ENCODE results near the gene SMPD1. TPM values are rescaled to one million over a fixed set of nuclear protein-coding genes. Genes with fewer than 3 reads are reported as not detected.

Gene SMPD1
- 8.9 to 11.8 TPM (median 10.5 TPM) in 5 replicates for total RNA-seq (2022; extraction: Qiagen RNA extraction)

GRCh38 chr11:6389905-6390717 lies at the start of gene SMPD1:
Gene SMPD1 (plus strand): TSS chr11:6390474. CDS start chr11:6390599, 125 bp downstream.

GRCh38 chr11:6419009-6419631 lies 28.8 kb downstream of the SMPD1 start, which contains the start of gene APBB1:
Gene APBB1 (minus strand): TSS chr11:6419094. CDS start chr11:6411347, 7,747 bp downstream.

GRCh38 chr11:6440906-6441358 lies 50.7 kb downstream of the SMPD1 start, which contains the start of gene HPX:
Gene HPX (minus strand): TSS chr11:6440987. CDS start chr11:6440963, 24 bp downstream.

Other genes with a start within 250 kb of the SMPD1 start
- gene OR52B2, start 220.1 kb upstream of the SMPD1 start, total RNA-seq (2022; extraction: Qiagen RNA extraction): not detected in 5 replicates
- gene OR52W1, start 191.2 kb upstream of the SMPD1 start, total RNA-seq (2022; extraction: Qiagen RNA extraction): not detected in 5 replicates
- not detected in 5 replicates for gene C11orf42, start 184.9 kb upstream of the SMPD1 start, total RNA-seq (2022; extraction: Qiagen RNA extraction)
- 11.6 to 19.5 TPM (median 16.9 TPM) in 5 replicates for gene FHIP1B, start 155.8 kb upstream of the SMPD1 start, total RNA-seq (2022; extraction: Qiagen RNA extraction)
- gene CNGA4, start 151.4 kb upstream of the SMPD1 start, total RNA-seq (2022; extraction: Qiagen RNA extraction): 0.03 to 0.08 TPM (median 0.06 TPM) in 3 of 5 replicates, not detected in the others
- gene CCKBR, start 130.6 kb upstream of the SMPD1 start, total RNA-seq (2022; extraction: Qiagen RNA extraction): not detected in 5 replicates
- gene CAVIN3, start 70.0 kb upstream of the SMPD1 start, total RNA-seq (2022; extraction: Qiagen RNA extraction): 25.5 to 34.4 TPM (median 26.7 TPM) in 5 replicates
- gene APBB1, start 28.6 kb downstream of the SMPD1 start, total RNA-seq (2022; extraction: Qiagen RNA extraction): 17.8 to 20.8 TPM (median 19.5 TPM) in 5 replicates
- 0.41 to 0.71 TPM (median 0.53 TPM) in 5 replicates for gene HPX, start 50.5 kb downstream of the SMPD1 start, total RNA-seq (2022; extraction: Qiagen RNA extraction)
- gene TRIM3, start 83.5 kb downstream of the SMPD1 start, total RNA-seq (2022; extraction: Qiagen RNA extraction): 13.7 to 19.7 TPM (median 19.0 TPM) in 5 replicates
- gene ARFIP2, start 90.9 kb downstream of the SMPD1 start, total RNA-seq (2022; extraction: Qiagen RNA extraction): 50.8 to 56.6 TPM (median 53.6 TPM) in 5 replicates
- gene TIMM10B, start 91.0 kb downstream of the SMPD1 start, total RNA-seq (2022; extraction: Qiagen RNA extraction): 30.1 to 34.2 TPM (median 32.9 TPM) in 5 replicates
- gene DNHD1, start 106.8 kb downstream of the SMPD1 start, total RNA-seq (2022; extraction: Qiagen RNA extraction): 2.2 to 3.0 TPM (median 2.8 TPM) in 5 replicates
- 23.2 to 35.1 TPM (median 30.5 TPM) in 5 replicates for gene RRP8, start 213.1 kb downstream of the SMPD1 start, total RNA-seq (2022; extraction: Qiagen RNA extraction)
- 111 to 117 TPM (median 114 TPM) in 5 replicates for gene ILK, start 213.3 kb downstream of the SMPD1 start, total RNA-seq (2022; extraction: Qiagen RNA extraction)
- 171 to 245 TPM (median 223 TPM) in 5 replicates for gene TAF10, start 221.7 kb downstream of the SMPD1 start, total RNA-seq (2022; extraction: Qiagen RNA extraction)
- gene TPP1, start 228.9 kb downstream of the SMPD1 start, total RNA-seq (2022; extraction: Qiagen RNA extraction): 39.1 to 45.9 TPM (median 42.1 TPM) in 5 replicates

All from A549 treated with AZD2906 at 1 μM for 4 hours (cell line).